Heart right ventricle (tissue), 16 donors: ENCODE measurements around the gene DOCK9. TPM values are rescaled to one million over a fixed set of nuclear protein-coding genes. Genes with fewer than 3 reads are reported as not detected.

ENCODE experiments used
- ATAC-seq, 8 donors: fragments of 200-7000 bp; cut with Tn5 transposase; one replicate each; pipeline ENCODE4 v1.9.1; 2020; ENCODE audit warnings: mild to moderate bottlenecking in 8 of 8, moderate library complexity in 8 of 8, moderate number of reproducible peaks in 1 of 8
- DNase-seq, 2 donors: peaks; one replicate each; pipeline ENCODE4 v3.0.0-alpha.2; 2020
- H3K27ac ChIP-seq, 10 donors: fragments of 200-600 bp; sonication (generic) in 2 of 10; one replicate each; pipeline versions ENCODE4 v1.5.0 to v1.8.0; 2020 to 2022; ENCODE audit warnings: mild to moderate bottlenecking in 3 of 10
- H3K27me3 ChIP-seq, 7 donors: fragments of 200-600 bp; one replicate each; pipeline ENCODE4 v1.8.0; 2021 to 2022; ENCODE audit warnings: mild to moderate bottlenecking in 2 of 7
- H3K36me3 ChIP-seq, 9 donors: fragments of 200-600 bp; sonication (generic) in 1 of 9; one replicate each; pipeline versions ENCODE4 v1.5.0 to v1.8.0; 2020 to 2022; ENCODE audit warnings: mild to moderate bottlenecking in 2 of 9
- H3K4me1 ChIP-seq, 9 donors: fragments of 200-600 bp; sonication (generic) in 1 of 9; one replicate each; pipeline versions ENCODE4 v1.5.0 to v1.8.0; 2020 to 2022; ENCODE audit warnings: mild to moderate bottlenecking in 4 of 9
- H3K4me3 ChIP-seq, 10 donors: fragments of 200-600 bp; sonication (generic) in 2 of 10; one replicate each; pipeline versions ENCODE4 v1.5.0 to v1.8.0; 2020 to 2022; ENCODE audit warnings: mild to moderate bottlenecking in 7 of 10, moderate library complexity in 2 of 10
- H3K9me3 ChIP-seq, 11 donors: fragments of 200-600 bp in 10 of 11; sonication (generic) in 2 of 11; one replicate each; pipeline versions ENCODE4 v1.5.0 to v1.8.0; 2013 to 2022; ENCODE audit warnings: mild to moderate bottlenecking in 2 of 11, control low read depth in 1 of 11, moderate library complexity in 1 of 11
- CTCF ChIP-seq, 9 donors: fragments of 200-600 bp; sonication (generic) in 2 of 9; IDR thresholded peaks; one replicate each; pipeline versions ENCODE4 v1.5.0 to v1.8.0; 2021 to 2022; ENCODE audit warnings: antibody characterized with exemption in 9 of 9, mild to moderate bottlenecking in 5 of 9, moderate library complexity in 1 of 9
- WGBS, 2 donors: extraction: QIAGEN DNeasy Blood & Tissue Kit; methylation state at CpG; one replicate each; pipeline ENCODE4 v1.1.7; 2013; ENCODE audit warnings: inconsistent platforms in 1 of 2; 5-methylcytosine and 5-hydroxymethylcytosine counted together
- intact Hi-C, 10 donors: fragments of 100-400 bp; cut with DNase I; formaldehyde crosslinking; loops; one replicate each; pipeline versions ENCODE4 v1.11.1 to v1.14.2; 2022
- polyA plus RNA-seq, 2 donors: library from polyadenylated mRNA; stranded (reverse); fragments of 200-250 nt; gene quantifications; one replicate each; pipeline ENCODE4 v1.2.3, GENCODE V29; 2013
- total RNA-seq, 10 donors: library from RNA; stranded (reverse); fragmentation: NEBNext Ultra II Directional in 3 of 10; extraction: Animal tissue kit (Norgen Biotek cat#: 25700) in 3 of 10; gene quantifications; one replicate each; pipeline versions ENCODE4 v1.2.1 to v1.2.4, GENCODE V29; 2021 to 2023
- donor health status: Arrhythmogenic right ventricular cardiomyopathy.
- donor health status: ischemic (EF 13 %, LVEDD 7.1; RV severe dilation, severe dysfunction).
- donor health status: healthy with polysubstance abuse.
- donor health status: DM: no; HTN: yes; CAD: no.
- donor health status: DM: no; HTN: no; CAD: no.
- donor health status: ischemic (EF 25% LVEDD 6.9; RV normal size, moderate dysfunction).
- donor health status: ischemic (EF 25% LVEDD 5.7; RV mildly dilated, moderate dysfunction).
- donor health status: healthy.
- donor health status: DM: yes; HTN: yes; CAD: no.
- donor health status: Ischemic cardiomyopathy.
- donor health status: ischemic (EF 35%, LVEDD 5.7; RV mildly dilated, moderate dysfunction).
- donor health status: nonischemic (EF 11% LVEDD 7.7; RV severe dilation, severe dysfunction).
- donor health status: DM: yes; HTN: yes; CAD: no.
- donor health status: PGD.
- donor health status: ischemic (EF 29% LVEDD 5.4; RV normal size, mild dysfunction).
- donor health status: nonischemic (EF 23%, LVEDD 6.1; RV moderate dilation, normal function).

DOCK9 gene
- total and polyA plus RNA-seq, 12 donors, result 31.6 to 73.7 (median 43.4) TPM

GRCh38 chr13:98796191-98796590, 181.7 kb downstream of the DOCK9 start:
- Histone ChIP-seq H3K27ac (no peak overlapping the region), H3K36me3 (peaks cover 0 to 93% (median 35%) of the 10 kb centered on the region in 9 donors), H3K4me1 (no peaks in the 10 kb centered on the region), H3K27me3 (no peaks in the 10 kb centered on the region), H3K4me3 (no peak overlapping the region), H3K9me3 (no peaks in the 10 kb centered on the region)
- DNase-seq (no peak), ATAC-seq (no peak)
- intact Hi-C loops, result no loop called here
- no peak for TF ChIP-seq CTCF (IDR thresholded peaks at IDR 0.05)
- 88 to 90% methylated on average over 5 of the region's 5 CpGs for WGBS, 2 donors

- ATAC-seq (no peak), DNase-seq (no peak)
- Histone ChIP-seq H3K36me3 (peaks cover 0 to 84% (median 35%) of the 10 kb centered on the region in 9 donors), H3K4me3 (no peak overlapping the region), H3K9me3 (no peaks in the 10 kb centered on the region), H3K4me1 (no peaks in the 10 kb centered on the region), H3K27ac (no peak overlapping the region), H3K27me3 (no peaks in the 10 kb centered on the region)
- no peak for TF ChIP-seq CTCF (IDR thresholded peaks at IDR 0.05)
- 96 to 98% methylated on average over 6 of the region's 6 CpGs for WGBS, 2 donors
- intact Hi-C loops, result no loop called here
These were observed 182.6 kb downstream of the DOCK9 start for GRCh38 chr13:98795220-98795619.

- H3K9me3 ChIP-seq, result no peaks in the 10 kb centered on the region
- H3K4me3 ChIP-seq, result no peak overlapping the region
- no peak overlapping the region for H3K27ac ChIP-seq
- H3K4me1 ChIP-seq, result no peaks in the 10 kb centered on the region
- peaks cover 0 to 79% (median 35%) of the 10 kb centered on the region in 9 donors for H3K36me3 ChIP-seq
- intact Hi-C loops, result no loop called here
- TF ChIP-seq CTCF (IDR thresholded peaks at IDR 0.05), result no peak
- WGBS, 2 donors, result 92 to 94% methylated on average over 12 of the region's 12 CpGs
- no peaks in the 10 kb centered on the region for H3K27me3 ChIP-seq
- ATAC-seq (no peak), DNase-seq (no peak)
These were observed 183.4 kb downstream of the DOCK9 start for GRCh38 chr13:98794498-98794897.

- WGBS, 2 donors, result 91 to 92% methylated on average over 11 of the region's 11 CpGs
These were observed 184.9 kb downstream of the DOCK9 start for GRCh38 chr13:98792785-98793495.

More at GRCh38 chr13:98792785-98793495, 184.9 kb downstream of the DOCK9 start:
- DNase-seq (no peak), ATAC-seq (no peak)
- Histone ChIP-seq H3K4me3 (no peak overlapping the region), H3K27ac (no peak overlapping the region), H3K36me3 (peaks cover 0 to 64% (median 35%) of the 10 kb centered on the region in 9 donors), H3K27me3 (peaks cover 0 to 6% (median 0%) of the 10 kb centered on the region in 7 donors), H3K9me3 (no peaks in the 10 kb centered on the region), H3K4me1 (no peaks in the 10 kb centered on the region)
- intact Hi-C loops, result no loop called here
- no peak for TF ChIP-seq CTCF (IDR thresholded peaks at IDR 0.05)
